GM12878 (cell line): Measurements from ENCODE around the gene SLC7A1.

ENCODE experiments used
- CREB1 ChIP-seq: IDR thresholded peaks from 2 replicates; pipeline ENCODE4 v1.6.1; 2012; ENCODE audit warnings: low read depth, mild to moderate bottlenecking, inconsistent platforms
- EZH2 ChIP-seq: IDR thresholded peaks from 2 replicates; pipeline ENCODE4 v1.6.1; 2012; ENCODE audit warnings: low read depth, mild to moderate bottlenecking, control low read depth, inconsistent platforms, low read length, borderline replicate concordance; ENCODE audit not compliant: control insufficient read depth
- JUND ChIP-seq: IDR thresholded peaks from 2 replicates; pipeline ENCODE4 v1.6.1; 2012; ENCODE audit warnings: low read depth, mild to moderate bottlenecking, low read length, improper control_type of control experiment, moderate library complexity
- RAD21 ChIP-seq: IDR thresholded peaks from 2 replicates; pipeline ENCODE4 v1.6.1; 2011; ENCODE audit warnings: mild to moderate bottlenecking, low read depth, low read length, moderate library complexity; ENCODE audit not compliant: insufficient read depth
- RB1 ChIP-seq: fragments of 450-650 bp; formaldehyde crosslinking; IDR thresholded peaks from 2 replicates; pipeline ENCODE4 v1.6.1; 2017; ENCODE audit warnings: mild to moderate bottlenecking, borderline replicate concordance
- RBBP5 ChIP-seq: fragments of 200-600 bp; sonication (generic); conservative IDR thresholded peaks from 2 replicates; pipeline ENCODE4 v1.6.1; 2016
- TCF12 ChIP-seq: IDR thresholded peaks from 2 replicates; pipeline ENCODE4 v1.6.1; 2011; ENCODE audit warnings: low read depth, mild to moderate bottlenecking, low read length
- TCF7 ChIP-seq: IDR thresholded peaks from 2 replicates; pipeline ENCODE4 v1.6.1; 2014; ENCODE audit warnings: antibody characterized with exemption, borderline replicate concordance
- TF ChIP-seq, protein P1 (sequence below), 3 experiments: IDR thresholded peaks in 2 of 3; conservative IDR thresholded peaks in 1 of 3; 2 replicates each; pipeline ENCODE4 v1.5.1; 2011; ENCODE audit warnings: low read depth in 3 of 3, low read length in 3 of 3, mild to moderate bottlenecking in 3 of 3, control low read depth in 2 of 3, moderate library complexity in 2 of 3, inconsistent platforms in 1 of 3, mixed read lengths in 1 of 3; ENCODE audit not compliant: control insufficient read depth in 2 of 3, insufficient read depth in 1 of 3; ENCODE audit errors: extremely low read depth in 1 of 3
- TF ChIP-seq, protein P2 (sequence below): IDR thresholded peaks from 2 replicates; pipeline ENCODE4 v1.6.1; 2012; ENCODE audit warnings: mild to moderate bottlenecking, low read depth, low read length
- TF ChIP-seq, protein P3 (sequence below): IDR thresholded peaks from 2 replicates; pipeline ENCODE4 v1.6.1; 2012; ENCODE audit warnings: low read length, inconsistent platforms
- TF ChIP-seq, protein P4 (sequence below): IDR thresholded peaks from 2 replicates; pipeline ENCODE4 v1.6.1; 2012; ENCODE audit warnings: low read depth, low read length, improper control_type of control experiment
- TF ChIP-seq, protein P5 (sequence below): IDR thresholded peaks from 2 replicates; pipeline ENCODE4 v1.6.1; 2011; ENCODE audit warnings: low read depth, mild to moderate bottlenecking, low read length, moderate library complexity, borderline replicate concordance; ENCODE audit errors: extremely low read depth

DNA sequence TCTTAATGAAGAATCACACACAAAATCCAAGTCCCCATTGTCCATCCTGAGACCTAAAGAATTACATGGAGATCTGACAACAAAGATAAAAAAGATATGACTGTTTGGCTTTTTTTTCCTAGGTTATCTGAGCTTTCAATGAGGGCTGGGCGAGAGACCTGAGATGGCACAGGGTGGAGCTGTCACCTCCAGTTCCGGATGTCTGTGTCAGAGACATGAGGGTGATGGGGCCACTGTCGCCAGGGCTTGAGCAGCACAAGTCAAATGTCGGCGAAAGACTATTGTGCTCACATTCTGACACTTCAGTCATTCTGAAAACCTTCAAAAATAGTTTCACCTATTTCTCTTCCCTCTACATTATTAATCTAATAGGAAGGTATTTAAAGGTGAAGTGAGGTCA is 65.7 kb downstream of the SLC7A1 start:
- TF ChIP-seq, protein P1, sequence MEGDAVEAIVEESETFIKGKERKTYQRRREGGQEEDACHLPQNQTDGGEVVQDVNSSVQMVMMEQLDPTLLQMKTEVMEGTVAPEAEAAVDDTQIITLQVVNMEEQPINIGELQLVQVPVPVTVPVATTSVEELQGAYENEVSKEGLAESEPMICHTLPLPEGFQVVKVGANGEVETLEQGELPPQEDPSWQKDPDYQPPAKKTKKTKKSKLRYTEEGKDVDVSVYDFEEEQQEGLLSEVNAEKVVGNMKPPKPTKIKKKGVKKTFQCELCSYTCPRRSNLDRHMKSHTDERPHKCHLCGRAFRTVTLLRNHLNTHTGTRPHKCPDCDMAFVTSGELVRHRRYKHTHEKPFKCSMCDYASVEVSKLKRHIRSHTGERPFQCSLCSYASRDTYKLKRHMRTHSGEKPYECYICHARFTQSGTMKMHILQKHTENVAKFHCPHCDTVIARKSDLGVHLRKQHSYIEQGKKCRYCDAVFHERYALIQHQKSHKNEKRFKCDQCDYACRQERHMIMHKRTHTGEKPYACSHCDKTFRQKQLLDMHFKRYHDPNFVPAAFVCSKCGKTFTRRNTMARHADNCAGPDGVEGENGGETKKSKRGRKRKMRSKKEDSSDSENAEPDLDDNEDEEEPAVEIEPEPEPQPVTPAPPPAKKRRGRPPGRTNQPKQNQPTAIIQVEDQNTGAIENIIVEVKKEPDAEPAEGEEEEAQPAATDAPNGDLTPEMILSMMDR (IDR thresholded peaks at IDR 0.05 in 2 of 3, conservative IDR thresholded peaks at IDR 0.05 in 1 of 3; ENCODE audit: control insufficient read depth in 2 of 3, extremely low read depth in 1 of 3, insufficient read depth in 1 of 3, low read depth in 3 of 3, low read length in 3 of 3): no peak
- TF ChIP-seq, protein P2, sequence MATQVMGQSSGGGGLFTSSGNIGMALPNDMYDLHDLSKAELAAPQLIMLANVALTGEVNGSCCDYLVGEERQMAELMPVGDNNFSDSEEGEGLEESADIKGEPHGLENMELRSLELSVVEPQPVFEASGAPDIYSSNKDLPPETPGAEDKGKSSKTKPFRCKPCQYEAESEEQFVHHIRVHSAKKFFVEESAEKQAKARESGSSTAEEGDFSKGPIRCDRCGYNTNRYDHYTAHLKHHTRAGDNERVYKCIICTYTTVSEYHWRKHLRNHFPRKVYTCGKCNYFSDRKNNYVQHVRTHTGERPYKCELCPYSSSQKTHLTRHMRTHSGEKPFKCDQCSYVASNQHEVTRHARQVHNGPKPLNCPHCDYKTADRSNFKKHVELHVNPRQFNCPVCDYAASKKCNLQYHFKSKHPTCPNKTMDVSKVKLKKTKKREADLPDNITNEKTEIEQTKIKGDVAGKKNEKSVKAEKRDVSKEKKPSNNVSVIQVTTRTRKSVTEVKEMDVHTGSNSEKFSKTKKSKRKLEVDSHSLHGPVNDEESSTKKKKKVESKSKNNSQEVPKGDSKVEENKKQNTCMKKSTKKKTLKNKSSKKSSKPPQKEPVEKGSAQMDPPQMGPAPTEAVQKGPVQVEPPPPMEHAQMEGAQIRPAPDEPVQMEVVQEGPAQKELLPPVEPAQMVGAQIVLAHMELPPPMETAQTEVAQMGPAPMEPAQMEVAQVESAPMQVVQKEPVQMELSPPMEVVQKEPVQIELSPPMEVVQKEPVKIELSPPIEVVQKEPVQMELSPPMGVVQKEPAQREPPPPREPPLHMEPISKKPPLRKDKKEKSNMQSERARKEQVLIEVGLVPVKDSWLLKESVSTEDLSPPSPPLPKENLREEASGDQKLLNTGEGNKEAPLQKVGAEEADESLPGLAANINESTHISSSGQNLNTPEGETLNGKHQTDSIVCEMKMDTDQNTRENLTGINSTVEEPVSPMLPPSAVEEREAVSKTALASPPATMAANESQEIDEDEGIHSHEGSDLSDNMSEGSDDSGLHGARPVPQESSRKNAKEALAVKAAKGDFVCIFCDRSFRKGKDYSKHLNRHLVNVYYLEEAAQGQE: no peak
- TF ChIP-seq, protein P3, sequence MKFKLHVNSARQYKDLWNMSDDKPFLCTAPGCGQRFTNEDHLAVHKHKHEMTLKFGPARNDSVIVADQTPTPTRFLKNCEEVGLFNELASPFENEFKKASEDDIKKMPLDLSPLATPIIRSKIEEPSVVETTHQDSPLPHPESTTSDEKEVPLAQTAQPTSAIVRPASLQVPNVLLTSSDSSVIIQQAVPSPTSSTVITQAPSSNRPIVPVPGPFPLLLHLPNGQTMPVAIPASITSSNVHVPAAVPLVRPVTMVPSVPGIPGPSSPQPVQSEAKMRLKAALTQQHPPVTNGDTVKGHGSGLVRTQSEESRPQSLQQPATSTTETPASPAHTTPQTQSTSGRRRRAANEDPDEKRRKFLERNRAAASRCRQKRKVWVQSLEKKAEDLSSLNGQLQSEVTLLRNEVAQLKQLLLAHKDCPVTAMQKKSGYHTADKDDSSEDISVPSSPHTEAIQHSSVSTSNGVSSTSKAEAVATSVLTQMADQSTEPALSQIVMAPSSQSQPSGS: no peak
- no peak for TF ChIP-seq RBBP5
- TF ChIP-seq JUND: no peak
- TF ChIP-seq TCF12: no peak
- no peak for TF ChIP-seq TCF7
- no peak for TF ChIP-seq EZH2
- no peak for TF ChIP-seq RAD21
- no peak for TF ChIP-seq CREB1
- TF ChIP-seq, protein P4, sequence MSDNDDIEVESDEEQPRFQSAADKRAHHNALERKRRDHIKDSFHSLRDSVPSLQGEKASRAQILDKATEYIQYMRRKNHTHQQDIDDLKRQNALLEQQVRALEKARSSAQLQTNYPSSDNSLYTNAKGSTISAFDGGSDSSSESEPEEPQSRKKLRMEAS: no peak
- TF ChIP-seq RB1: no peak
- TF ChIP-seq, protein P5, sequence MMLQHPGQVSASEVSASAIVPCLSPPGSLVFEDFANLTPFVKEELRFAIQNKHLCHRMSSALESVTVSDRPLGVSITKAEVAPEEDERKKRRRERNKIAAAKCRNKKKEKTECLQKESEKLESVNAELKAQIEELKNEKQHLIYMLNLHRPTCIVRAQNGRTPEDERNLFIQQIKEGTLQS: no peak
